NCI-H2029 (cell line): ENCODE measurements around the gene ZNF394.
"Not testable (repeated sequence)": the region's sequence is repeated elsewhere in the genome, so short reads cannot be mapped to it uniquely, and the experiment has no call there.

Source experiments
- DNase-seq: peaks from one replicate; lab custom pipeline; 2025; lab: John Stamatoyannopoulos, UW

ZNF394 gene

GRCh38 chr7:99499721-99500636, at the start of gene ZNF394:
TSS of gene ZNF394 (minus strand) at chr7:99500281. CDS start at chr7:99500093, 188 bp downstream.
- peak; percentile 84 for DNase-seq

- DNase-seq = not testable (repeated sequence)
Observed at GRCh38 chr7:99549545-99549944, 49.5 kb upstream of the ZNF394 start.

GRCh38 chr7:99545308-99545707, 45.2 kb upstream of the ZNF394 start:
- DNase-seq = not testable (repeated sequence)

GRCh38 chr7:99543916-99544315, 43.8 kb upstream of the ZNF394 start:
- no peak for DNase-seq

- no peak for DNase-seq
Observed at GRCh38 chr7:99543081-99543671, 43.1 kb upstream of the ZNF394 start.

- DNase-seq = no peak
Observed at GRCh38 chr7:99541212-99541611, 41.1 kb upstream of the ZNF394 start.

GRCh38 chr7:99540542-99540941, 40.5 kb upstream of the ZNF394 start:
- no peak for DNase-seq

GRCh38 chr7:99539213-99539811, 39.2 kb upstream of the ZNF394 start:
- no peak for DNase-seq

- no peak for DNase-seq
Observed at GRCh38 chr7:99535667-99536066, 35.6 kb upstream of the ZNF394 start.

- no peak for DNase-seq
Observed at GRCh38 chr7:99531354-99531765, 31.3 kb upstream of the ZNF394 start.

- DNase-seq = no peak
Observed at GRCh38 chr7:99525713-99526440, 25.8 kb upstream of the ZNF394 start.

GRCh38 chr7:99521399-99521798, 21.3 kb upstream of the ZNF394 start:
- no peak for DNase-seq

GRCh38 chr7:99514050-99514449, 14.0 kb upstream of the ZNF394 start:
- DNase-seq = no peak

- DNase-seq = no peak
Observed at GRCh38 chr7:99505324-99505662, 5.2 kb upstream of the ZNF394 start.

- peak; percentile 90 for DNase-seq
Observed at GRCh38 chr7:99504603-99505323, 4.7 kb upstream of the ZNF394 start, which contains the start of gene ZKSCAN5. TSS of gene ZKSCAN5 (plus strand) at chr7:99504662. CDS start at chr7:99506045, 1,383 bp downstream.

GRCh38 chr7:99504281-99504602, 4.2 kb upstream of the ZNF394 start:
- peak; percentile 96 for DNase-seq

- not testable (repeated sequence) for DNase-seq
Observed at GRCh38 chr7:99501236-99501635, 1.2 kb upstream of the ZNF394 start.

GRCh38 chr7:99500637-99501009, 542 bp upstream of the ZNF394 start:
- DNase-seq = no peak

GRCh38 chr7:99499371-99499720, 735 bp downstream of the ZNF394 start:
- DNase-seq = no peak

GRCh38 chr7:99498546-99498944, 1.5 kb downstream of the ZNF394 start:
- DNase-seq = no peak

- DNase-seq = no peak
Observed at GRCh38 chr7:99497766-99498545, 2.1 kb downstream of the ZNF394 start.
